HCT116 (cell line): ENCODE data around the gene CBX7. TPM values are rescaled to one million over a fixed set of nuclear protein-coding genes. Genes with fewer than 3 reads are reported as not detected.

ENCODE experiments used
- ATAC-seq: fragments of 200-7000 bp; cut with Tn5 transposase; 2 replicates; pipeline ENCODE4 v1.9.1; 2020; ENCODE audit warnings: mild to moderate bottlenecking, moderate library complexity
- BruUV-seq: library from RNA; stranded (reverse); fragments of 400-500 nt; replicated peaks from 2 replicates; lab custom pipeline; 2021; lab: Mats Ljungman, UMichigan
- CTCF ChIA-PET: fragments of 300-600 bp; sonication (Branson Sonifier 250); formaldehyde crosslinking; loops from one replicate; lab custom pipeline; 2021; ENCODE audit warnings: antibody characterized with exemption; lab: Charles Lee
- POLR2A ChIA-PET: fragments of 300-600, 350-600 bp; sonication (Branson Sonifier 250); formaldehyde crosslinking; loops from one replicate; lab custom pipeline; 2021; ENCODE audit warnings: antibody characterized with exemption; lab: Charles Lee
- RAD21 ChIA-PET, 2 experiments: fragments of 300-600 bp; sonication (Branson Sonifier 250); formaldehyde crosslinking; loops; one replicate each; lab custom pipeline; 2023; ENCODE audit warnings: low total read pairs in 2 of 2; ENCODE audit not compliant: uncharacterized antibody in 2 of 2, unreplicated experiment in 2 of 2, low non-redundant PET in 1 of 2; lab: Charles Lee
- DNase-seq: peaks from one replicate; pipeline ENCODE4 v3.0.0-alpha.2; 2010; ENCODE audit warnings: low read depth, low spot score
- H2AFZ ChIP-seq: fragments of 200-600 bp; shearing (Covaris generic), sonication (generic); 2 replicates; pipeline ENCODE4 v1.6.1; 2017; ENCODE audit warnings: low read depth, mixed run types, mixed read lengths, antibody characterized with exemption, low read length; ENCODE audit not compliant: poor library complexity, severe bottlenecking
- H3K27ac ChIP-seq: 2 replicates; pipeline ENCODE4 v1.5.1; 2012; ENCODE audit warnings: low read depth, low read length
- H3K27me3 ChIP-seq: fragments of 200-600 bp; sonication (generic); 2 replicates; pipeline ENCODE4 v1.6.1; 2016; ENCODE audit warnings: mixed run types, low read length, mixed read lengths; ENCODE audit not compliant: insufficient read depth
- H3K36me3 ChIP-seq, 2 experiments: fragments of 200-500 bp in 1 of 2; fragments of 200-600 bp in 1 of 2; sonication (Bioruptor generic) in 1 of 2; sonication (generic) in 1 of 2; 2 replicates each; pipeline versions ENCODE4 v1.5.1 to v1.6.1; 2014 to 2016; ENCODE audit warnings: low read length in 2 of 2, inconsistent platforms in 1 of 2, mixed read lengths in 1 of 2, mixed run types in 1 of 2; ENCODE audit not compliant: insufficient read depth in 2 of 2, control insufficient read depth in 1 of 2
- H3K4me1 ChIP-seq, 2 experiments: fragments of 200-600 bp in 1 of 2; sonication (generic) in 1 of 2; 2 replicates each; pipeline versions ENCODE4 v1.5.1 to v1.6.1; 2012 to 2017; ENCODE audit warnings: low read length in 2 of 2, inconsistent platforms in 1 of 2, mild to moderate bottlenecking in 1 of 2, mixed read lengths in 1 of 2, mixed run types in 1 of 2, moderate library complexity in 1 of 2; ENCODE audit not compliant: insufficient read depth in 2 of 2, control insufficient read depth in 1 of 2
- H3K4me2 ChIP-seq: fragments of 200-600 bp; sonication (generic); 2 replicates; pipeline ENCODE4 v1.6.1; 2017; ENCODE audit warnings: mixed run types, low read length, mixed read lengths
- H3K4me3 ChIP-seq, 2 experiments: fragments of 200-600 bp in 1 of 2; sonication (generic) in 1 of 2; replicated peaks in 1 of 2; 2 replicates each; pipeline ENCODE4 v1.5.1; 2011 to 2016; ENCODE audit warnings: low read length in 2 of 2, control low read depth in 1 of 2, low read depth in 1 of 2, mild to moderate bottlenecking in 1 of 2, mixed read lengths in 1 of 2, mixed run types in 1 of 2
- H3K79me2 ChIP-seq: fragments of 200-600 bp; sonication (generic); 2 replicates; pipeline ENCODE4 v1.6.1; 2017; ENCODE audit warnings: mild to moderate bottlenecking, mixed run types, low read length, moderate library complexity, mixed read lengths; ENCODE audit not compliant: insufficient read depth
- H3K9ac ChIP-seq: fragments of 200-600 bp; sonication (generic); 2 replicates; pipeline ENCODE4 v1.6.1; 2016; ENCODE audit warnings: low read length, mixed read lengths
- H3K9me2 ChIP-seq: fragments of 200-600 bp; sonication (generic), shearing (Covaris generic); 2 replicates; pipeline ENCODE4 v1.6.1; 2017; ENCODE audit warnings: mixed run types, mild to moderate bottlenecking, moderate library complexity; ENCODE audit not compliant: insufficient read depth
- H3K9me3 ChIP-seq, 2 experiments: fragments of 200-500 bp in 1 of 2; fragments of 200-600 bp in 1 of 2; sonication (Bioruptor generic) in 1 of 2; sonication (generic) in 1 of 2; 2 replicates each; pipeline ENCODE4 v1.6.1; 2014 to 2017; ENCODE audit warnings: low read length in 2 of 2, mixed read lengths in 2 of 2, inconsistent platforms in 1 of 2, low read depth in 1 of 2, mild to moderate bottlenecking in 1 of 2, mixed run types in 1 of 2, moderate library complexity in 1 of 2; ENCODE audit not compliant: control insufficient read depth in 1 of 2, insufficient read depth in 1 of 2
- H4K20me1 ChIP-seq: fragments of 200-600 bp; sonication (generic), shearing (Covaris generic); 2 replicates; pipeline ENCODE4 v1.6.1; 2017; ENCODE audit warnings: mixed run types, mild to moderate bottlenecking, moderate library complexity; ENCODE audit not compliant: insufficient read depth
- ATF3 ChIP-seq: IDR thresholded peaks from 2 replicates; pipeline ENCODE4 v1.6.1; 2012
- CTCF ChIP-seq, 3 experiments: fragments of 200-600 bp in 1 of 3; sonication (generic) in 1 of 3; IDR thresholded peaks in 2 of 3; conservative IDR thresholded peaks in 1 of 3; 2 replicates each; pipeline ENCODE4 v1.5.1; 2012 to 2017; ENCODE audit warnings: low read depth in 2 of 3, low read length in 2 of 3, antibody characterized with exemption in 1 of 3, borderline replicate concordance in 1 of 3, control low read depth in 1 of 3, mild to moderate bottlenecking in 1 of 3, mixed read lengths in 1 of 3, mixed run types in 1 of 3, moderate library complexity in 1 of 3; ENCODE audit not compliant: insufficient read depth in 1 of 3
- EGR1 ChIP-seq: IDR thresholded peaks from 2 replicates; pipeline ENCODE4 v1.6.1; 2012; ENCODE audit warnings: low read depth
- POLR2A ChIP-seq: IDR thresholded peaks from 2 replicates; pipeline ENCODE4 v1.7.0; 2011; ENCODE audit warnings: borderline replicate concordance; ENCODE audit not compliant: insufficient read depth, insufficient read length; ENCODE audit errors: extremely low read depth
- intact Hi-C: fragments of 100-400 bp; cut with micrococcal nuclease; formaldehyde crosslinking; loops from 2 replicates; pipeline ENCODE4 v1.10.0; 2022
- total RNA-seq: library from RNA; stranded (reverse); gene quantifications from one replicate; pipeline ENCODE4 v1.2.1, GENCODE V29; 2021; ENCODE audit not compliant: unreplicated experiment
- TF ChIP-seq, protein P1 (sequence below): IDR thresholded peaks from 2 replicates; pipeline ENCODE4 v1.6.1; 2012; ENCODE audit warnings: low read depth

Gene CBX7
- total RNA-seq, 1 experiment from 2014 or later: 20.1 TPM

DNA sequence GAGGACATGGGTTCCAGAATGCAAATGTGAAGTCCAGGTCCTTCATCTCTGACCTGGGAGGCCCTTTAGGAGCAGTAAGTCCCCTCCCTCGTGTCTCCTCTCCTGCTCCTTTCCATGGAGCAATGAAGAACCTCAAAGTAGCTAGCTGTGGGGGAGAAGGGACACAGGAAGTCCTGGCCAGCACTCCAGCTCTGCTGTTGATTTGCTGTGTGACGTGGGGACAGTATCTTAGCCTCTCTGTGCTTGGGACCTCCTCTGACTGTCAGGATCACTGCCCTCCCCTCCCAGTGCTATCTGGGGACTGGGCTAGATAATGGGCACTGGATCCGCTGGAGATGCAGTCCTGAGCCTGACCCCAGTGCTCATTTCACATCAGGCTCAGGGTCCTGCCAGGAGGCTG is 56.5 kb downstream of the CBX7 start:
- Histone ChIP-seq H3K36me3 (no peaks in the 10 kb centered on the region), H3K4me3 (no peak overlapping the region), H3K79me2 (no peaks in the 10 kb centered on the region), H3K4me2 (no peak overlapping the region), H2AFZ (no peak overlapping the region), H3K27me3 (no peaks in the 10 kb centered on the region), H3K4me1 (peaks cover 21 to 24% of the 10 kb centered on the region in 2 experiments), H3K27ac (no peak overlapping the region), H4K20me1 (no peaks in the 10 kb centered on the region), H3K9me2 (no peaks in the 10 kb centered on the region), H3K9ac (no peak overlapping the region), H3K9me3 (no peaks in the 10 kb centered on the region)
- ChIA-PET RAD21 (no interaction called here), POLR2A (no interaction called here), CTCF (no interaction called here)
- intact Hi-C loops: no loop called here
- no peak for TF ChIP-seq POLR2A
- TF ChIP-seq, protein P1, sequence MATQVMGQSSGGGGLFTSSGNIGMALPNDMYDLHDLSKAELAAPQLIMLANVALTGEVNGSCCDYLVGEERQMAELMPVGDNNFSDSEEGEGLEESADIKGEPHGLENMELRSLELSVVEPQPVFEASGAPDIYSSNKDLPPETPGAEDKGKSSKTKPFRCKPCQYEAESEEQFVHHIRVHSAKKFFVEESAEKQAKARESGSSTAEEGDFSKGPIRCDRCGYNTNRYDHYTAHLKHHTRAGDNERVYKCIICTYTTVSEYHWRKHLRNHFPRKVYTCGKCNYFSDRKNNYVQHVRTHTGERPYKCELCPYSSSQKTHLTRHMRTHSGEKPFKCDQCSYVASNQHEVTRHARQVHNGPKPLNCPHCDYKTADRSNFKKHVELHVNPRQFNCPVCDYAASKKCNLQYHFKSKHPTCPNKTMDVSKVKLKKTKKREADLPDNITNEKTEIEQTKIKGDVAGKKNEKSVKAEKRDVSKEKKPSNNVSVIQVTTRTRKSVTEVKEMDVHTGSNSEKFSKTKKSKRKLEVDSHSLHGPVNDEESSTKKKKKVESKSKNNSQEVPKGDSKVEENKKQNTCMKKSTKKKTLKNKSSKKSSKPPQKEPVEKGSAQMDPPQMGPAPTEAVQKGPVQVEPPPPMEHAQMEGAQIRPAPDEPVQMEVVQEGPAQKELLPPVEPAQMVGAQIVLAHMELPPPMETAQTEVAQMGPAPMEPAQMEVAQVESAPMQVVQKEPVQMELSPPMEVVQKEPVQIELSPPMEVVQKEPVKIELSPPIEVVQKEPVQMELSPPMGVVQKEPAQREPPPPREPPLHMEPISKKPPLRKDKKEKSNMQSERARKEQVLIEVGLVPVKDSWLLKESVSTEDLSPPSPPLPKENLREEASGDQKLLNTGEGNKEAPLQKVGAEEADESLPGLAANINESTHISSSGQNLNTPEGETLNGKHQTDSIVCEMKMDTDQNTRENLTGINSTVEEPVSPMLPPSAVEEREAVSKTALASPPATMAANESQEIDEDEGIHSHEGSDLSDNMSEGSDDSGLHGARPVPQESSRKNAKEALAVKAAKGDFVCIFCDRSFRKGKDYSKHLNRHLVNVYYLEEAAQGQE: no peak
- no peak for TF ChIP-seq EGR1
- TF ChIP-seq ATF3: no peak
- TF ChIP-seq CTCF (IDR thresholded peaks at IDR 0.05 in 2 of 3, conservative IDR thresholded peaks at IDR 0.05 in 1 of 3; ENCODE audit: borderline replicate concordance in 1 of 3, insufficient read depth in 1 of 3, low read depth in 2 of 3, low read length in 2 of 3): no peak
- BruUV-seq: no TSS peak
- DNase-seq (no peak), ATAC-seq (no peak)
